ENCODE measurements around the gene KPNA6.
"Not testable (repeated sequence)": the region's sequence is repeated elsewhere in the genome, so short reads cannot be mapped to it uniquely, and the experiment has no call there.

The KPNA6 gene

GRCh38 chr1:32111789-32112188, 3.9 kb downstream of the KPNA6 start:
- POLR2A ChIA-PET, result interaction anchor here (0.7 kb wide), 1 partner anchor 224 kb away, joined by 3 read pairs; the partner anchor contains the start of gene MARCKSL1

DNA sequence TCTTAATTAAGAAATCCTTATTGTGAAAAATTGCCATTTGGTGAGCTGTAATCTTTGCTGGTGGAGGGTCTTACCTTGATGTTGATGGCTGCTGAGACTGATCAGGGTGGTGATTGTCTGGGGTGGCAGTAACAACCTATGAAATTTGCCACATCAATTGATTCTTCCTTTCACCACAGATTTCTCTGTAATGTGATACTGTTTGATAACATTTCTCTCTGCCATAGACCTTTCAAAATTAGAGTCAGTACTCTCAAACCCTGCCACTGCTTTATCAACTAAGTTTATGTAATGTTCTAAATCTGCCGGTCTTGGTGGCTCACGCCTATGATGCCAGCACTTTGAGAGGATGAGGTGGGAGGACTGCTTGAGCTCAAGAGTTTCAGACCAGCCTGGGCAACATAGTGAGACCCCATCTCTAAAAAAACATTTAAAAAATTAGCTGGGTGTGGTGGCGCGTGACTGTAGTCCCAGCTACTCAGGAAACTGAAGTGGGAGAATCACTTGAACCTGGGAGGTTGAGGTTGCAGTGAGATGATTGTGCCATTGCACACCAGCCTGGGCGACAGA, 5.0 kb downstream of the KPNA6 start:
- TF ChIP-seq, protein P1, sequence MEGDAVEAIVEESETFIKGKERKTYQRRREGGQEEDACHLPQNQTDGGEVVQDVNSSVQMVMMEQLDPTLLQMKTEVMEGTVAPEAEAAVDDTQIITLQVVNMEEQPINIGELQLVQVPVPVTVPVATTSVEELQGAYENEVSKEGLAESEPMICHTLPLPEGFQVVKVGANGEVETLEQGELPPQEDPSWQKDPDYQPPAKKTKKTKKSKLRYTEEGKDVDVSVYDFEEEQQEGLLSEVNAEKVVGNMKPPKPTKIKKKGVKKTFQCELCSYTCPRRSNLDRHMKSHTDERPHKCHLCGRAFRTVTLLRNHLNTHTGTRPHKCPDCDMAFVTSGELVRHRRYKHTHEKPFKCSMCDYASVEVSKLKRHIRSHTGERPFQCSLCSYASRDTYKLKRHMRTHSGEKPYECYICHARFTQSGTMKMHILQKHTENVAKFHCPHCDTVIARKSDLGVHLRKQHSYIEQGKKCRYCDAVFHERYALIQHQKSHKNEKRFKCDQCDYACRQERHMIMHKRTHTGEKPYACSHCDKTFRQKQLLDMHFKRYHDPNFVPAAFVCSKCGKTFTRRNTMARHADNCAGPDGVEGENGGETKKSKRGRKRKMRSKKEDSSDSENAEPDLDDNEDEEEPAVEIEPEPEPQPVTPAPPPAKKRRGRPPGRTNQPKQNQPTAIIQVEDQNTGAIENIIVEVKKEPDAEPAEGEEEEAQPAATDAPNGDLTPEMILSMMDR (IDR thresholded peaks at IDR 0.05; ENCODE audit: control extremely low read depth, extremely low read depth, low read depth, missing control alignments), result no peak
- ChIA-PET CTCF (interaction anchor here (1.5 to 2.4 kb wide), 2 partner anchors 10 to 39 kb away, joined by 3 to 6 read pairs; no protein-coding TSS in a partner anchor), POLR2A (interaction anchor here (0.6 kb wide), 1 partner anchor 505 kb away, joined by 3 read pairs; no protein-coding TSS in a partner anchor)
- no peak for DNase-seq (ENCODE audit: extremely low spot score)

More at GRCh38 chr1:32111789-32112188, 3.9 kb downstream of the KPNA6 start:
- CTCF ChIA-PET, result interaction anchor here (0.9 to 5.0 kb wide), 6 partner anchors 10 to 174 kb away, joined by 3 to 45 read pairs (median 3); partner anchors contain the start of genes CCDC28B and PTP4A2
- TF ChIP-seq, protein P1 (IDR thresholded peaks at IDR 0.05; ENCODE audit: control extremely low read depth, extremely low read depth, low read depth, missing control alignments), result no peak
- no peak for DNase-seq (ENCODE audit: extremely low spot score)

GRCh38 chr1:32113436-32113835, 5.6 kb downstream of the KPNA6 start:
- ChIA-PET CTCF (interaction anchor here (1.0 to 2.4 kb wide), 4 partner anchors 10 to 39 kb away, joined by 3 to 8 read pairs (median 4); no protein-coding TSS in a partner anchor), POLR2A (interaction anchor here (0.6 kb wide), 1 partner anchor 504 kb away, joined by 3 read pairs; no protein-coding TSS in a partner anchor)
- not testable (repeated sequence) for DNase-seq (ENCODE audit: extremely low spot score)

DNA sequence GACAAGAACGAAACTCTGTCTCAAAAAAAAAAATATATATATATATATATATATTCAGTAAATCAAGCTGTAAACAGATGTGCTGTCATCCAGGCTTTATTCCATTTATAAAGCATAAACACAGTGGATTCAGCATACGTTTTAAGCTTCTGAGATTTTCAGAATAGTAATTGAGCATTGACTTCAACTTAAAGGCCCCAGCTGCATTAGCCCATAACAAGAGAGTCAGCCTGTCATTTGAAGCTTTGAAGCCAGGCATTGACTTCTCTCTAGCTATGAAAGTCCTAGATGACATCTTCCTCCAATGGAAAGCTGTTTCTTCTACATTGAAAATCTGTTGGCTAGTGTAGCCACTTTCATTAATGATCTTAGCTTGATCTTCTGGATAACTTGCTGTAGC, 6.6 kb downstream of the KPNA6 start:
- CTCF ChIA-PET, result interaction anchor here (1.0 to 2.5 kb wide), 4 partner anchors 9 to 35 kb away, joined by 3 to 8 read pairs (median 6); no protein-coding TSS in a partner anchor
- TF ChIP-seq, protein P1 (IDR thresholded peaks at IDR 0.05; ENCODE audit: control extremely low read depth, extremely low read depth, low read depth, missing control alignments), result no peak
- no peak for DNase-seq (ENCODE audit: extremely low spot score)
- POLR2A ChIA-PET, result no interaction called here

- ChIA-PET CTCF (interaction anchor here (2.5 kb wide), 1 partner anchor 15 kb away, joined by 6 read pairs; no protein-coding TSS in a partner anchor), POLR2A (no interaction called here)
- no peak for DNase-seq (ENCODE audit: extremely low spot score)
- TF ChIP-seq, protein P1 (IDR thresholded peaks at IDR 0.05; ENCODE audit: control extremely low read depth, extremely low read depth, low read depth, missing control alignments), result no peak
Measured at GRCh38 chr1:32115496-32115895, 7.6 kb downstream of the KPNA6 start.

DNA sequence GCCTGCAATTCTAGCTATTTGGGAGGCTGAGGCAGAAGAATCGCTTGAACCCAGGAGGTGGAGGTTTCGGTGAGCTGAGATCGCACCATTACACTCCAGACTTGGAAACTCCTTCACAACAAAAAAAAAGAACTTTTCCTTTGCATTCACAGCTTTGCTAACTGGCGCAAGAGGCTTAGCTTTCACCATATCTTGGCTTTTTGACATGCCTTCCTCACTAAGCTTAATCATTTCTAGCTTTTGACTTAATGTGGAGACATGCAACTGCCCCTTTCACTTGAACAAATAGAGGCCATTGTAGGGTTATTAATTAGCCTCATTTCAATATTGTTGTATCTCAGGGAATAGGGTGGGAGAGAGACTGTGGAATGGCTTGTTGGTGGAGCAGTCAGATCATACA, 8.7 kb downstream of the KPNA6 start:
- TF ChIP-seq, protein P1 (IDR thresholded peaks at IDR 0.05; ENCODE audit: control extremely low read depth, extremely low read depth, low read depth, missing control alignments), result no peak
- CTCF ChIA-PET, result interaction anchor here (1.0 to 3.0 kb wide), 3 partner anchors 8 to 16 kb away, joined by 3 to 15 read pairs (median 6); partner anchors contain the start of gene KPNA6
- DNase-seq (ENCODE audit: extremely low spot score), result no peak
- POLR2A ChIA-PET, result interaction anchor here (0.8 kb wide), 1 partner anchor 8 kb away, joined by 3 read pairs; the partner anchor contains the start of gene KPNA6

DNA sequence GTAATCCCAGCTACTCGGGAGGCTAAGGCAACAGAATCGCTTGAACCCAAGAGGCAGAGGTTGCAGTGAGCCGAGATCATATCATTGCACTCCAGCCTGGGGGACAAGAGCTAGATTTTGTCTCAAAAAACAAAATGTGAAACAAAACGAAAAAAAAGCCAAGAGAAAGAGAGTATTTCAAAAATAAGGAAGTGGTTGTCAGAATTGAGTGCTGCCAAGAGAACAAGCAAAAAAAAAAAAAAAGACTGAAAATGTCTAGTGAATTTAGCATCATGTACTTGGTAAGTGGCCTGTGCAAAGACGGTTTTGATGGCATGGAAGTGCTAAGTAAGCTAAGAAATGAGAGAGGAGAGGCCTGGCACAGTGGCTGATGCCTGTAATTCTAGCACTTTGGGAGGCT, 14.3 kb downstream of the KPNA6 start:
- TF ChIP-seq, protein P1 (IDR thresholded peaks at IDR 0.05; ENCODE audit: control extremely low read depth, extremely low read depth, low read depth, missing control alignments), result no peak
- ChIA-PET CTCF (interaction anchor here (1.1 to 4.8 kb wide), 2 partner anchors 12 to 129 kb away, joined by 3 to 45 read pairs; partner anchors contain the start of genes KPNA6 and LCK), POLR2A (interaction anchor here (0.5 to 0.7 kb wide), 4 partner anchors 14 to 1826 kb away, joined by 3 to 6 read pairs (median 4); no protein-coding TSS in a partner anchor)
- peak; percentile 38 for DNase-seq (ENCODE audit: extremely low spot score)

- POLR2A ChIA-PET; DNase-seq (ENCODE audit: extremely low spot score): not testable (repeated sequence)
- CTCF ChIA-PET, result interaction anchor here (1.1 to 4.8 kb wide), 2 partner anchors 10 to 14 kb away, joined by 6 to 45 read pairs; partner anchors contain the start of gene KPNA6
Measured at GRCh38 chr1:32123361-32123760, 15.5 kb downstream of the KPNA6 start.
